NB4 (cell line): Measurements from ENCODE around the gene PRSS56.
"Not testable (repeated sequence)": the region's sequence is repeated elsewhere in the genome, so short reads cannot be mapped to it uniquely, and the experiment has no call there.

Experiments used
- DNase-seq: peaks from one replicate; pipeline ENCODE4 v3.0.0; 2010; ENCODE audit warnings: low read depth
- H3K4me3 ChIP-seq: one replicate; pipeline ENCODE4 v1.5.1; 2011; ENCODE audit warnings: mild to moderate bottlenecking, low read depth, low read length, moderate library complexity
- CTCF ChIP-seq: IDR thresholded peaks from one replicate; pipeline ENCODE4 v1.5.1; 2012; ENCODE audit warnings: low read depth, low read length
- MAX ChIP-seq: IDR thresholded peaks from 2 replicates; pipeline ENCODE4 v1.6.1; 2011; ENCODE audit warnings: low read depth, low read length
- MYC ChIP-seq: IDR thresholded peaks from 2 replicates; pipeline ENCODE4 v1.6.1; 2011; ENCODE audit warnings: low read depth, low read length
- POLR2A ChIP-seq: IDR thresholded peaks from 2 replicates; pipeline ENCODE4 v1.6.1; 2011; ENCODE audit warnings: mild to moderate bottlenecking; ENCODE audit not compliant: insufficient read length; ENCODE audit errors: extremely low read depth

The PRSS56 gene

GRCh38 chr2:232568161-232568560 lies 48.0 kb downstream of the PRSS56 start:
- peak; percentile 29 for DNase-seq
- TF ChIP-seq POLR2A = no peak
- TF ChIP-seq MAX = no peak
- no peak for TF ChIP-seq MYC
- no peak for TF ChIP-seq CTCF
- no peak overlapping the region for H3K4me3 ChIP-seq

GRCh38 chr2:232569541-232569940 lies 49.4 kb downstream of the PRSS56 start:
- H3K4me3 ChIP-seq = no peak overlapping the region
- TF ChIP-seq MAX (no peak), MYC (no peak), POLR2A (no peak), CTCF (no peak)
- no peak for DNase-seq

GRCh38 chr2:232570481-232570880 lies 50.3 kb downstream of the PRSS56 start:
- DNase-seq, H3K4me3 ChIP-seq: not testable (repeated sequence)

GRCh38 chr2:232571026-232571474 lies 50.9 kb downstream of the PRSS56 start:
- TF ChIP-seq CTCF (no peak), POLR2A (no peak), MAX (no peak), MYC (no peak)
- no peak for DNase-seq
- no peak overlapping the region for H3K4me3 ChIP-seq

- DNase-seq = no peak
- TF ChIP-seq CTCF (no peak), POLR2A (no peak), MYC (no peak), MAX (no peak)
- H3K4me3 ChIP-seq = no peak overlapping the region
Observed at GRCh38 chr2:232573042-232573441, 52.9 kb downstream of the PRSS56 start.

- TF ChIP-seq CTCF (no peak), MYC (no peak), POLR2A (no peak), MAX (no peak)
- no peak for DNase-seq
- no peak overlapping the region for H3K4me3 ChIP-seq
Observed at GRCh38 chr2:232573771-232574435, 53.7 kb downstream of the PRSS56 start.
